HG02840 (cell line): ENCODE data around the gene ERCC4.

Experiments used
- ATAC-seq: cut with Tn5 transposase; IDR thresholded peaks from one replicate; pipeline ENCODE4 v1.9.1; 2021; ENCODE audit warnings: mild to moderate bottlenecking, moderate library complexity, moderate number of reproducible peaks; ENCODE audit not compliant: unreplicated experiment, low FRiP score

ERCC4 gene

GRCh38 chr16:13909872-13910303, 10.1 kb upstream of the ERCC4 start:
- no peak for ATAC-seq

- ATAC-seq = no peak
Measured at GRCh38 chr16:13911306-13911705, 8.6 kb upstream of the ERCC4 start.

- ATAC-seq = no peak
Measured at GRCh38 chr16:13911871-13912270, 8.1 kb upstream of the ERCC4 start.

- ATAC-seq = no peak
Measured at GRCh38 chr16:13912891-13913290, 7.1 kb upstream of the ERCC4 start.

- ATAC-seq = no peak
Measured at GRCh38 chr16:13913374-13914292, 6.3 kb upstream of the ERCC4 start.

- no peak for ATAC-seq
Measured at GRCh38 chr16:13915033-13915635, 4.8 kb upstream of the ERCC4 start.

- peak; percentile 3 for ATAC-seq
Measured at GRCh38 chr16:13919330-13919682, 648 bp upstream of the ERCC4 start.

- ATAC-seq = no peak
Measured at GRCh38 chr16:13920510-13920818, 510 bp downstream of the ERCC4 start.

GRCh38 chr16:13921328-13921727, 1.4 kb downstream of the ERCC4 start:
- no peak for ATAC-seq

- no peak for ATAC-seq
Measured at GRCh38 chr16:13923703-13924298, 3.8 kb downstream of the ERCC4 start.

- ATAC-seq = no peak
Measured at GRCh38 chr16:13926464-13926863, 6.5 kb downstream of the ERCC4 start.

- ATAC-seq = no peak
Measured at GRCh38 chr16:13926891-13927290, 6.9 kb downstream of the ERCC4 start.

- no peak for ATAC-seq
Measured at GRCh38 chr16:13928646-13929045, 8.7 kb downstream of the ERCC4 start.

GRCh38 chr16:13931845-13932244, 11.9 kb downstream of the ERCC4 start:
- ATAC-seq = no peak

- ATAC-seq = no peak
Measured at GRCh38 chr16:13935408-13935807, 15.5 kb downstream of the ERCC4 start.

GRCh38 chr16:13936155-13936554, 16.2 kb downstream of the ERCC4 start:
- no peak for ATAC-seq

GRCh38 chr16:13936596-13937081, 16.7 kb downstream of the ERCC4 start:
- ATAC-seq = no peak

GRCh38 chr16:13937411-13937810, 17.5 kb downstream of the ERCC4 start:
- ATAC-seq = no peak

- no peak for ATAC-seq
Measured at GRCh38 chr16:13938480-13938879, 18.5 kb downstream of the ERCC4 start.

GRCh38 chr16:13939821-13940220, 19.9 kb downstream of the ERCC4 start:
- no peak for ATAC-seq

GRCh38 chr16:13940397-13940933, 20.5 kb downstream of the ERCC4 start:
- ATAC-seq = no peak
